Effector memory CD4-positive, alpha-beta T cell (primary cell): ENCODE results near the gene GADD45A.

Experiments
- DNase-seq, 3 donors: peaks; one replicate each; pipeline ENCODE4 v3.0.0-alpha.2; 2020
- H3K27ac ChIP-seq: 2 replicates; pipeline ENCODE4 v1.7.0; 2013; ENCODE audit warnings: mild to moderate bottlenecking, low read length, moderate library complexity; ENCODE audit not compliant: insufficient read depth, poor library complexity, severe bottlenecking
- H3K27me3 ChIP-seq: replicated peaks from 2 replicates; pipeline ENCODE4 v1.7.0; 2013; ENCODE audit warnings: mild to moderate bottlenecking, low read length; ENCODE audit not compliant: insufficient read depth, control insufficient read depth, poor library complexity, severe bottlenecking
- H3K36me3 ChIP-seq: 2 replicates; pipeline ENCODE4 v1.7.0; 2013; ENCODE audit warnings: mild to moderate bottlenecking, low read length, moderate library complexity; ENCODE audit not compliant: control insufficient read depth, insufficient read depth
- H3K4me1 ChIP-seq: 2 replicates; pipeline ENCODE4 v1.7.0; 2013; ENCODE audit warnings: low read length, mild to moderate bottlenecking; ENCODE audit not compliant: control insufficient read depth, insufficient read depth, poor library complexity, severe bottlenecking
- H3K4me3 ChIP-seq: 2 replicates; pipeline ENCODE4 v1.7.0; 2013; ENCODE audit warnings: low read length, low read depth, mild to moderate bottlenecking; ENCODE audit not compliant: insufficient read depth, poor library complexity, severe bottlenecking
- H3K9me3 ChIP-seq: 2 replicates; pipeline ENCODE4 v1.7.0; 2013; ENCODE audit warnings: mild to moderate bottlenecking, low read length, moderate library complexity; ENCODE audit not compliant: control insufficient read depth

GADD45A gene

GRCh38 chr1:67700692-67701410 is 15.8 kb downstream of the GADD45A start:
- H3K27ac ChIP-seq: no peak overlapping the region
- H3K4me1 ChIP-seq: no peaks in the 10 kb centered on the region
- no peak overlapping the region for H3K4me3 ChIP-seq
- DNase-seq: no peak
- no peaks in the 10 kb centered on the region for H3K36me3 ChIP-seq
- no peaks in the 10 kb centered on the region for H3K9me3 ChIP-seq
- H3K27me3 ChIP-seq: no peaks in the 10 kb centered on the region

- H3K4me1 ChIP-seq: no peaks in the 10 kb centered on the region
- H3K9me3 ChIP-seq: no peaks in the 10 kb centered on the region
- no peaks in the 10 kb centered on the region for H3K36me3 ChIP-seq
- H3K27ac ChIP-seq: no peak overlapping the region
- no peak overlapping the region for H3K4me3 ChIP-seq
- no peak for DNase-seq
- H3K27me3 ChIP-seq: no peaks in the 10 kb centered on the region
Measured at GRCh38 chr1:67701876-67702275, 16.9 kb downstream of the GADD45A start.

- Histone ChIP-seq H3K9me3 (no peaks in the 10 kb centered on the region), H3K27ac (no peak overlapping the region), H3K36me3 (no peaks in the 10 kb centered on the region), H3K27me3 (no peaks in the 10 kb centered on the region), H3K4me1 (no peaks in the 10 kb centered on the region), H3K4me3 (no peak overlapping the region)
- DNase-seq: no peak
Measured at GRCh38 chr1:67704351-67704750, 19.4 kb downstream of the GADD45A start.

- Histone ChIP-seq H3K4me1 (no peaks in the 10 kb centered on the region), H3K36me3 (no peaks in the 10 kb centered on the region), H3K27ac (no peak overlapping the region), H3K9me3 (no peaks in the 10 kb centered on the region), H3K27me3 (no peaks in the 10 kb centered on the region), H3K4me3 (no peak overlapping the region)
- no peak for DNase-seq
Measured at GRCh38 chr1:67705735-67706453, 20.9 kb downstream of the GADD45A start.

GRCh38 chr1:67708606-67709005 is 23.6 kb downstream of the GADD45A start:
- Histone ChIP-seq H3K36me3 (no peaks in the 10 kb centered on the region), H3K27me3 (no peaks in the 10 kb centered on the region), H3K27ac (no peak overlapping the region), H3K4me1 (no peaks in the 10 kb centered on the region), H3K9me3 (no peaks in the 10 kb centered on the region), H3K4me3 (no peak overlapping the region)
- no peak for DNase-seq

GRCh38 chr1:67710417-67710816 is 25.4 kb downstream of the GADD45A start:
- DNase-seq: no peak
- H3K27ac ChIP-seq: no peak overlapping the region
- H3K4me3 ChIP-seq: no peak overlapping the region
- no peaks in the 10 kb centered on the region for H3K36me3 ChIP-seq
- no peaks in the 10 kb centered on the region for H3K4me1 ChIP-seq
- no peaks in the 10 kb centered on the region for H3K9me3 ChIP-seq
- no peaks in the 10 kb centered on the region for H3K27me3 ChIP-seq

- Histone ChIP-seq H3K9me3 (no peaks in the 10 kb centered on the region), H3K27me3 (no peaks in the 10 kb centered on the region), H3K36me3 (no peaks in the 10 kb centered on the region), H3K4me1 (no peaks in the 10 kb centered on the region), H3K4me3 (no peak overlapping the region), H3K27ac (no peak overlapping the region)
- no peak for DNase-seq
Measured at GRCh38 chr1:67711158-67711854, 26.3 kb downstream of the GADD45A start.

- H3K4me1 ChIP-seq: no peaks in the 10 kb centered on the region
- H3K27ac ChIP-seq: no peak overlapping the region
- H3K9me3 ChIP-seq: no peaks in the 10 kb centered on the region
- H3K36me3 ChIP-seq: no peaks in the 10 kb centered on the region
- DNase-seq: no peak
- H3K27me3 ChIP-seq: no peaks in the 10 kb centered on the region
- H3K4me3 ChIP-seq: no peak overlapping the region
Measured at GRCh38 chr1:67711855-67712212, 26.8 kb downstream of the GADD45A start.

- H3K4me1 ChIP-seq: no peaks in the 10 kb centered on the region
- H3K4me3 ChIP-seq: no peak overlapping the region
- H3K27me3 ChIP-seq: no peaks in the 10 kb centered on the region
- no peak overlapping the region for H3K27ac ChIP-seq
- no peak for DNase-seq
- no peaks in the 10 kb centered on the region for H3K9me3 ChIP-seq
- H3K36me3 ChIP-seq: no peaks in the 10 kb centered on the region
Measured at GRCh38 chr1:67713057-67713846, 28.3 kb downstream of the GADD45A start.
